HCT116 (cell line): Measurements from ENCODE around the gene DNAJB8.

ENCODE experiments used
- CEBPB ChIP-seq: IDR thresholded peaks from 2 replicates; pipeline ENCODE4 v1.6.1; 2012; ENCODE audit warnings: low read depth
- EZH2phosphoT487 ChIP-seq: fragments of 200-600 bp; IDR thresholded peaks from 2 replicates; pipeline ENCODE4 v1.6.1; 2018; ENCODE audit warnings: antibody characterized with exemption, borderline replicate concordance
- JUND ChIP-seq: IDR thresholded peaks from 2 replicates; pipeline ENCODE4 v1.6.1; 2012
- POLR2A ChIP-seq: IDR thresholded peaks from 2 replicates; pipeline ENCODE4 v1.7.0; 2011; ENCODE audit warnings: borderline replicate concordance; ENCODE audit not compliant: insufficient read depth, insufficient read length; ENCODE audit errors: extremely low read depth
- RAD21 ChIP-seq: IDR thresholded peaks from 2 replicates; pipeline ENCODE4 v1.6.1; 2012; ENCODE audit warnings: low read depth, mild to moderate bottlenecking
- SP1 ChIP-seq: IDR thresholded peaks from 2 replicates; pipeline ENCODE4 v1.6.1; 2012; ENCODE audit warnings: low read depth
- TF ChIP-seq, protein P1 (sequence below), 3 experiments: fragments of 200-600 bp in 1 of 3; sonication (generic) in 1 of 3; IDR thresholded peaks in 2 of 3; conservative IDR thresholded peaks in 1 of 3; 2 replicates each; pipeline ENCODE4 v1.5.1; 2012 to 2017; ENCODE audit warnings: low read depth in 2 of 3, low read length in 2 of 3, antibody characterized with exemption in 1 of 3, borderline replicate concordance in 1 of 3, control low read depth in 1 of 3, mild to moderate bottlenecking in 1 of 3, mixed read lengths in 1 of 3, mixed run types in 1 of 3, moderate library complexity in 1 of 3; ENCODE audit not compliant: insufficient read depth in 1 of 3

DNA sequence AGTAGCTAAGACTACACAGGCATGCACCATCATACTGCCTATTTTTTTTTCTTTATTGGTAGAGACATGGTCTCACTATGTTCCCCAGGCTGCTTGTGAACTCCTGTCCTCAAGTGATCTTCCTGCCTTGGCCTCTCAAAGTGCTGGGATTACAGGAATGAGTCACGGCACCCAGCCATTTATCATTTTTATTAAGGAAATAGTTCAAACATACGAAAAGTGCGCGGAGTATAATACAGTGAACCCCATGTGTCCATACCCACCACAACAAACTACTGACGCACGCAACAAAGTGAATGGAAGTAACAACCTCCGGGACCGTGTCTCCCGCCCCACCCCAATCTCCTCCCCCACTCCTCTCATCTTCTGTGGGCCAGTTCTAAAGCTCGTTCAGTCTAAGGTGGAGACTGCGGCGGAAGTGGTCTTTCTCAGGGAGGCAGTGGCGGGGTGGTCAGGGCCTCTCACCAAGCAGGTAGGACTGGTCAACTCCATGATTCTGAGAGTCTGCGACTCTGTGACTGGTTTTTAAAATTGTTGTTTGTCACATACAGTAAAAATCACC, 42.1 kb downstream of the DNAJB8 start:
- no peak for TF ChIP-seq JUND
- TF ChIP-seq EZH2phosphoT487 = no peak
- no peak for TF ChIP-seq SP1
- TF ChIP-seq RAD21 = no peak
- no peak for TF ChIP-seq CEBPB
- no peak for TF ChIP-seq POLR2A
- TF ChIP-seq, protein P1, sequence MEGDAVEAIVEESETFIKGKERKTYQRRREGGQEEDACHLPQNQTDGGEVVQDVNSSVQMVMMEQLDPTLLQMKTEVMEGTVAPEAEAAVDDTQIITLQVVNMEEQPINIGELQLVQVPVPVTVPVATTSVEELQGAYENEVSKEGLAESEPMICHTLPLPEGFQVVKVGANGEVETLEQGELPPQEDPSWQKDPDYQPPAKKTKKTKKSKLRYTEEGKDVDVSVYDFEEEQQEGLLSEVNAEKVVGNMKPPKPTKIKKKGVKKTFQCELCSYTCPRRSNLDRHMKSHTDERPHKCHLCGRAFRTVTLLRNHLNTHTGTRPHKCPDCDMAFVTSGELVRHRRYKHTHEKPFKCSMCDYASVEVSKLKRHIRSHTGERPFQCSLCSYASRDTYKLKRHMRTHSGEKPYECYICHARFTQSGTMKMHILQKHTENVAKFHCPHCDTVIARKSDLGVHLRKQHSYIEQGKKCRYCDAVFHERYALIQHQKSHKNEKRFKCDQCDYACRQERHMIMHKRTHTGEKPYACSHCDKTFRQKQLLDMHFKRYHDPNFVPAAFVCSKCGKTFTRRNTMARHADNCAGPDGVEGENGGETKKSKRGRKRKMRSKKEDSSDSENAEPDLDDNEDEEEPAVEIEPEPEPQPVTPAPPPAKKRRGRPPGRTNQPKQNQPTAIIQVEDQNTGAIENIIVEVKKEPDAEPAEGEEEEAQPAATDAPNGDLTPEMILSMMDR (IDR thresholded peaks at IDR 0.05 in 2 of 3, conservative IDR thresholded peaks at IDR 0.05 in 1 of 3; ENCODE audit: borderline replicate concordance in 1 of 3, insufficient read depth in 1 of 3, low read depth in 2 of 3, low read length in 2 of 3) = no peak
